Vagina (tissue), 2 donors: ENCODE measurements around the gene OR1S1. TPM values are rescaled to one million over a fixed set of nuclear protein-coding genes. Genes with fewer than 3 reads are reported as not detected.

Source experiments
- DNase-seq, 2 donors: peaks; one replicate each; pipeline ENCODE4 v3.0.0-alpha.2; 2017; ENCODE audit errors: extremely low spot score in 2 of 2
- H3K27ac ChIP-seq: fragments of 200-600 bp; sonication (generic); one replicate; pipeline ENCODE4 v1.5.1; 2019
- H3K27me3 ChIP-seq: fragments of 200-600 bp; sonication (generic); one replicate; pipeline ENCODE4 v1.5.1; 2019
- H3K36me3 ChIP-seq, 2 donors: fragments of 200-600 bp; sonication (generic); one replicate each; pipeline ENCODE4 v1.5.1; 2017 to 2019
- H3K4me1 ChIP-seq: fragments of 200-600 bp; sonication (generic); one replicate; pipeline ENCODE4 v1.5.1; 2019
- H3K4me3 ChIP-seq, 2 donors: fragments of 200-600 bp; sonication (generic); 1 replicate in 1 of 2; 2 replicates in 1 of 2; pipeline ENCODE4 v1.5.1; 2016 to 2019
- H3K9me3 ChIP-seq: fragments of 200-600 bp; sonication (generic); one replicate; pipeline ENCODE4 v1.5.1; 2019
- CTCF ChIP-seq, 3 experiments: fragments of 450-650 bp in 2 of 3; fragments of 200-600 bp in 1 of 3; sonication (generic) in 1 of 3; IDR thresholded peaks; one replicate each; pipeline ENCODE4 v1.5.1; 2017 to 2019; ENCODE audit warnings: antibody characterized with exemption in 3 of 3, mild to moderate bottlenecking in 2 of 3, moderate library complexity in 2 of 3
- POLR2A ChIP-seq, 2 donors: fragments of 450-650 bp; IDR thresholded peaks; one replicate each; pipeline ENCODE4 v1.6.1; 2017; ENCODE audit warnings: antibody characterized with exemption in 2 of 2, mild to moderate bottlenecking in 2 of 2, moderate library complexity in 2 of 2
- POLR2AphosphoS5 ChIP-seq, 2 donors: sonication (generic); formaldehyde crosslinking; IDR thresholded peaks; one replicate each; pipeline ENCODE4 v1.9.0; 2017; ENCODE audit warnings: antibody characterized with exemption in 2 of 2, mild to moderate bottlenecking in 2 of 2, low read depth in 1 of 2; ENCODE audit not compliant: insufficient read depth in 1 of 2
- intact Hi-C: fragments of 100-400 bp; cut with DNase I; formaldehyde crosslinking; loops from one replicate; pipeline ENCODE4 v1.15.1; 2023
- total RNA-seq: library from RNA; depleted of rRNA; stranded (reverse); fragments of >200 nt; gene quantifications from one replicate; pipeline ENCODE4 v1.2.3, GENCODE V29; 2016

Gene OR1S1
- total RNA-seq, 1 donor from 2014 or later, result not detected

- no peak for DNase-seq
- H3K27me3 ChIP-seq, result no peaks in the 10 kb centered on the region
- no peaks in the 10 kb centered on the region for H3K9me3 ChIP-seq
- no peaks in the 10 kb centered on the region for H3K4me1 ChIP-seq
- H3K4me3 ChIP-seq, result no peak overlapping the region
- TF ChIP-seq CTCF (IDR thresholded peaks at IDR 0.05) (no peak), POLR2AphosphoS5 (IDR thresholded peaks at IDR 0.05; ENCODE audit: insufficient read depth in 1 of 2, low read depth in 1 of 2) (no peak), POLR2A (IDR thresholded peaks at IDR 0.05) (no peak)
- intact Hi-C loops, result loop anchor here (5.0 kb wide), 1 partner anchor 975 kb away; no protein-coding TSS in a partner anchor
- no peaks in the 10 kb centered on the region for H3K36me3 ChIP-seq
- no peak overlapping the region for H3K27ac ChIP-seq
These were observed 10.2 kb downstream of the OR1S1 start for GRCh38 chr11:58222721-58223120.

GRCh38 chr11:58227956-58228615, 15.6 kb downstream of the OR1S1 start:
- DNase-seq, result no peak
- no peak overlapping the region for H3K27ac ChIP-seq
- H3K9me3 ChIP-seq, result no peaks in the 10 kb centered on the region
- H3K4me1 ChIP-seq, result no peaks in the 10 kb centered on the region
- TF ChIP-seq POLR2AphosphoS5 (IDR thresholded peaks at IDR 0.05; ENCODE audit: insufficient read depth in 1 of 2, low read depth in 1 of 2) (no peak), CTCF (IDR thresholded peaks at IDR 0.05) (no peak)
- no peak overlapping the region for H3K4me3 ChIP-seq
- no peaks in the 10 kb centered on the region for H3K27me3 ChIP-seq
- intact Hi-C loops, result no loop called here
- no peaks in the 10 kb centered on the region for H3K36me3 ChIP-seq

GRCh38 chr11:58243954-58244353, 31.4 kb downstream of the OR1S1 start:
- H3K9me3 ChIP-seq, result no peaks in the 10 kb centered on the region
- no peak for TF ChIP-seq POLR2AphosphoS5 (IDR thresholded peaks at IDR 0.05; ENCODE audit: insufficient read depth in 1 of 2, low read depth in 1 of 2)
- H3K27ac ChIP-seq, result no peak overlapping the region
- H3K36me3 ChIP-seq, result no peaks in the 10 kb centered on the region
- no peaks in the 10 kb centered on the region for H3K4me1 ChIP-seq
- no peak for DNase-seq
- intact Hi-C loops, result no loop called here
- no peaks in the 10 kb centered on the region for H3K27me3 ChIP-seq
- no peak overlapping the region for H3K4me3 ChIP-seq

GRCh38 chr11:58254936-58255335, 42.4 kb downstream of the OR1S1 start:
- intact Hi-C loops, result no loop called here
- Histone ChIP-seq H3K4me1 (no peaks in the 10 kb centered on the region), H3K9me3 (no peaks in the 10 kb centered on the region), H3K4me3 (no peak overlapping the region), H3K27ac (no peak overlapping the region), H3K36me3 (no peaks in the 10 kb centered on the region), H3K27me3 (no peaks in the 10 kb centered on the region)
- TF ChIP-seq CTCF (IDR thresholded peaks at IDR 0.05) (no peak), POLR2A (IDR thresholded peaks at IDR 0.05) (no peak), POLR2AphosphoS5 (IDR thresholded peaks at IDR 0.05; ENCODE audit: insufficient read depth in 1 of 2, low read depth in 1 of 2) (no peak)
- no peak for DNase-seq

- Histone ChIP-seq H3K36me3 (no peaks in the 10 kb centered on the region), H3K9me3 (no peaks in the 10 kb centered on the region), H3K27me3 (no peaks in the 10 kb centered on the region), H3K4me3 (no peak overlapping the region), H3K4me1 (no peaks in the 10 kb centered on the region), H3K27ac (no peak overlapping the region)
- no peak for DNase-seq
- TF ChIP-seq POLR2AphosphoS5 (IDR thresholded peaks at IDR 0.05; ENCODE audit: insufficient read depth in 1 of 2, low read depth in 1 of 2) (no peak), POLR2A (IDR thresholded peaks at IDR 0.05) (no peak), CTCF (IDR thresholded peaks at IDR 0.05) (no peak)
- intact Hi-C loops, result no loop called here
These were observed 47.5 kb downstream of the OR1S1 start for GRCh38 chr11:58259983-58260382.

Other genes with a start within 250 kb of the OR1S1 start
- gene OR9Q1, start 188.8 kb upstream of the OR1S1 start, total RNA-seq, result not detected
- gene OR6Q1, start 181.8 kb upstream of the OR1S1 start, total RNA-seq, result not detected
- not detected for gene OR9I1, start 87.2 kb upstream of the OR1S1 start, total RNA-seq
- gene OR9Q2, start 23.6 kb upstream of the OR1S1 start, total RNA-seq, result not detected
- gene OR1S2, start 8.6 kb upstream of the OR1S1 start, total RNA-seq, result not detected
- gene OR10Q1, start 16.2 kb downstream of the OR1S1 start, total RNA-seq, result not detected
- gene OR10W1, start 55.5 kb downstream of the OR1S1 start, total RNA-seq, result not detected
- not detected for gene OR5B17, start 146.3 kb downstream of the OR1S1 start, total RNA-seq
- not detected for gene OR5B3, start 194.2 kb downstream of the OR1S1 start, total RNA-seq
- gene OR5B2, start 215.4 kb downstream of the OR1S1 start, total RNA-seq, result not detected
- not detected for gene OR5B12, start 229.5 kb downstream of the OR1S1 start, total RNA-seq